K562 (cell line): ENCODE measurements around the gene MCCC1. TPM values are rescaled to one million over a fixed set of nuclear protein-coding genes. Genes with fewer than 3 reads are reported as not detected.

ENCODE experiments used
- ATAC-seq: fragments of 200-7000 bp; cut with Tn5 transposase; 3 replicates; pipeline ENCODE4 v1.9.1; 2020; ENCODE audit warnings: moderate library complexity
- BruUV-seq: library from RNA; stranded (reverse); fragments of 400-500 nt; replicated peaks from 2 replicates; lab custom pipeline; 2021; lab: Mats Ljungman, UMichigan
- CTCF ChIA-PET: fragments of 300-600 bp; formaldehyde crosslinking; extraction: SDS; loops from one replicate; lab custom pipeline; 2021; ENCODE audit warnings: low intra/inter-chr PET ratio; lab: Yijun Ruan, JAX
- POLR2A ChIA-PET: fragments of 300-600, 350-650 bp; sonication (Branson Sonifier 250); formaldehyde crosslinking; extraction: SDS; loops from one replicate; lab custom pipeline; 2021; ENCODE audit warnings: antibody characterized with exemption, inconsistent platforms; lab: Yijun Ruan, JAX
- DNase-seq, 4 experiments: peaks; one replicate each; pipeline versions ENCODE4 v3.0.0 to v3.0.0-alpha.2; 2011 to 2018; ENCODE audit warnings: low spot score in 3 of 4, mixed read lengths in 3 of 4; ENCODE audit errors: extremely low read depth in 1 of 4
- FAIRE-seq: peaks from 2 replicates; lab custom pipeline; 2011; peaks lifted over from hg19 to GRCh38; lab: Jason Lieb, UNC
- H2AFZ ChIP-seq: 2 replicates; pipeline ENCODE4 v1.6.0; 2011; ENCODE audit warnings: low read depth, low read length, control low read depth, inconsistent platforms
- H3K27ac ChIP-seq: fragments of 200-600 bp; 3 replicates; pipeline ENCODE4 v1.8.0; 2011; ENCODE audit warnings: low read depth, mild to moderate bottlenecking, control low read depth, inconsistent platforms, low read length, moderate library complexity, mixed read lengths; ENCODE audit errors: extremely low read depth
- H3K27me3 ChIP-seq, 2 experiments: fragments of 300-600 bp in 1 of 2; 2 replicates in 1 of 2; 3 replicates in 1 of 2; pipeline versions ENCODE4 v1.6.0 to v1.8.0; 2011; ENCODE audit warnings: inconsistent platforms in 2 of 2, low read length in 2 of 2, mild to moderate bottlenecking in 1 of 2, mixed read lengths in 1 of 2, moderate library complexity in 1 of 2; ENCODE audit not compliant: control insufficient read depth in 2 of 2, insufficient read depth in 2 of 2
- H3K36me3 ChIP-seq: fragments of 300-600 bp; 3 replicates; pipeline ENCODE4 v1.8.0; 2011; ENCODE audit warnings: mild to moderate bottlenecking, low read length, inconsistent platforms; ENCODE audit not compliant: control insufficient read depth, insufficient read depth
- H3K4me1 ChIP-seq, 2 experiments: fragments of 200-600 bp in 1 of 2; replicated peaks in 1 of 2; 2 replicates in 1 of 2; 3 replicates in 1 of 2; pipeline versions ENCODE4 v1.5.1 to v1.8.0; 2011; ENCODE audit warnings: inconsistent platforms in 2 of 2, low read length in 2 of 2, mild to moderate bottlenecking in 1 of 2, mixed read lengths in 1 of 2, moderate library complexity in 1 of 2; ENCODE audit not compliant: control insufficient read depth in 2 of 2, insufficient read depth in 2 of 2
- H3K4me2 ChIP-seq: 2 replicates; pipeline ENCODE4 v1.6.1; 2011; ENCODE audit warnings: low read length, control low read depth, inconsistent platforms, mixed read lengths; ENCODE audit not compliant: insufficient read depth
- H3K4me3 ChIP-seq: fragments of 200-600 bp; sonication (generic), shearing (Covaris generic); 2 replicates; pipeline ENCODE4 v1.5.1; 2016; ENCODE audit warnings: control low read depth, inconsistent platforms
- H3K79me2 ChIP-seq: fragments of 200-600 bp; 3 replicates; pipeline ENCODE4 v1.8.0; 2011; ENCODE audit warnings: low read length, inconsistent platforms; ENCODE audit not compliant: control insufficient read depth, insufficient read depth
- H3K9ac ChIP-seq, 2 experiments: 2 replicates each; pipeline versions ENCODE4 v1.6.0 to v1.6.1; 2011; ENCODE audit warnings: low read depth in 2 of 2, low read length in 2 of 2, control low read depth in 1 of 2, inconsistent platforms in 1 of 2, mild to moderate bottlenecking in 1 of 2, mixed read lengths in 1 of 2; ENCODE audit not compliant: insufficient read depth in 1 of 2
- H3K9me1 ChIP-seq: one replicate; pipeline ENCODE4 v1.6.0; 2011; ENCODE audit warnings: inconsistent platforms, mild to moderate bottlenecking, low read length, moderate library complexity; ENCODE audit not compliant: control insufficient read depth, insufficient read depth
- H3K9me3 ChIP-seq: replicated peaks from 2 replicates; pipeline ENCODE4 v1.5.1; 2011; ENCODE audit warnings: low read depth, low read length, inconsistent platforms; ENCODE audit not compliant: control insufficient read depth, insufficient read depth
- H4K20me1 ChIP-seq: replicated peaks from 2 replicates; pipeline ENCODE4 v1.6.1; 2011; ENCODE audit warnings: low read length, inconsistent platforms, mixed read lengths; ENCODE audit not compliant: control insufficient read depth, insufficient read depth
- CEBPB ChIP-seq: fragments of 450-650 bp; IDR thresholded peaks from 2 replicates; pipeline ENCODE4 v1.6.1; 2016; ENCODE audit warnings: missing genetic modification characterization, missing compliant biosample characterization
- GABPB1 ChIP-seq: sonication (generic); formaldehyde crosslinking; IDR thresholded peaks from 2 replicates; pipeline ENCODE4 v1.8.0; 2022; ENCODE audit warnings: mild to moderate bottlenecking, missing genetic modification reagents
- HDAC2 ChIP-seq: fragments of 450-650 bp; IDR thresholded peaks from 2 replicates; pipeline ENCODE4 v1.6.1; 2016; ENCODE audit warnings: mild to moderate bottlenecking
- KAT8 ChIP-seq: fragments of 450-650 bp; IDR thresholded peaks from 2 replicates; pipeline ENCODE4 v1.6.1; 2016; ENCODE audit warnings: low read depth, mild to moderate bottlenecking
- NR1H2 ChIP-seq: sonication (generic); formaldehyde crosslinking; IDR thresholded peaks from 2 replicates; pipeline ENCODE4 v1.4.0; 2020; ENCODE audit warnings: mild to moderate bottlenecking, missing genetic modification reagents
- SIN3B ChIP-seq: fragments of 450-650 bp; IDR thresholded peaks from 2 replicates; pipeline ENCODE4 v1.6.1; 2017; ENCODE audit warnings: low read depth, mild to moderate bottlenecking, moderate library complexity
- TAL1 ChIP-seq: fragments of 450-650 bp; IDR thresholded peaks from 2 replicates; pipeline ENCODE4 v1.6.1; 2016; ENCODE audit warnings: mild to moderate bottlenecking
- TCF3 ChIP-seq: sonication (generic); formaldehyde crosslinking; IDR thresholded peaks from 2 replicates; pipeline ENCODE4 v1.4.0; 2020; ENCODE audit warnings: mild to moderate bottlenecking, missing genetic modification reagents
- ZBTB17 ChIP-seq: fragments of 450-650 bp; formaldehyde crosslinking; IDR thresholded peaks from 2 replicates; pipeline ENCODE4 v1.4.0; 2020; ENCODE audit warnings: mild to moderate bottlenecking
- ZNF79 ChIP-seq: fragments of 250-450 bp; sonication (Bioruptor Pico); IDR thresholded peaks from 2 replicates; pipeline ENCODE4 v1.4.0; 2020; ENCODE audit warnings: low read depth, mild to moderate bottlenecking, moderate library complexity
- WGBS: fragments of 100-300 bp; shearing (Covaris generic); methylation state at CpG from one replicate; pipeline ENCODE4 v1.1.6; 2016; ENCODE audit warnings: low coverage, mixed read lengths; ENCODE audit not compliant: insufficient coverage; ENCODE audit errors: missing lambda C conversion rate; 5-methylcytosine and 5-hydroxymethylcytosine counted together
- in situ Hi-C: fragments of 300-500 bp; cut with MboI; formaldehyde crosslinking; loops from 4 replicates; pipeline ENCODE4 v1.15.0; 2018; ENCODE audit warnings: inconsistent platforms, mixed read lengths
- intact Hi-C: fragments of 100-400 bp; cut with micrococcal nuclease; formaldehyde crosslinking; loops from 2 replicates; pipeline ENCODE4 v1.14.2; 2022
- polyA plus RNA-seq, 8 experiments: library from polyadenylated mRNA; depleted of rRNA in 4 of 8; stranded (reverse) in 5 of 8; unstranded in 3 of 8; fragments of >200 nt; fragmentation: Nextera tagmentation in 2 of 8; fragmentation: Illumina TruSeq in 1 of 8; extraction: Ambion mirVana in 2 of 8; extraction: Trizol in 1 of 8; gene quantifications; 2 replicates each; pipeline versions ENCODE4 v1.2.1 to v1.2.3, GENCODE V29; 2011 to 2014; ENCODE audit warnings: inconsistent platforms in 1 of 8, missing spikeins in 1 of 8
- total RNA-seq, 7 experiments: library from RNA; depleted of rRNA in 6 of 7; stranded (reverse); fragments of >200 nt in 6 of 7; fragmentation: Illumina TruSeq in 2 of 7; extraction: Trizol in 2 of 7; gene quantifications; 2 replicates each; pipeline versions ENCODE4 v1.2.1 to v1.2.3, GENCODE V29; 2011 to 2021; ENCODE audit warnings: low replicate concordance in 1 of 7
- TF ChIP-seq, protein P1 (sequence below): fragments of 150-350 bp; IDR thresholded peaks from 2 replicates; pipeline ENCODE4 v1.6.1; 2014; ENCODE audit warnings: low read depth, mild to moderate bottlenecking, low read length, borderline replicate concordance

The MCCC1 gene
- total and polyA plus RNA-seq, 9 of the 15 experiments (the other 6 are each of a cell fraction or from before 2014, with no cell fraction given): 13.7 to 26.9 (median 23.0) TPM

DNA sequence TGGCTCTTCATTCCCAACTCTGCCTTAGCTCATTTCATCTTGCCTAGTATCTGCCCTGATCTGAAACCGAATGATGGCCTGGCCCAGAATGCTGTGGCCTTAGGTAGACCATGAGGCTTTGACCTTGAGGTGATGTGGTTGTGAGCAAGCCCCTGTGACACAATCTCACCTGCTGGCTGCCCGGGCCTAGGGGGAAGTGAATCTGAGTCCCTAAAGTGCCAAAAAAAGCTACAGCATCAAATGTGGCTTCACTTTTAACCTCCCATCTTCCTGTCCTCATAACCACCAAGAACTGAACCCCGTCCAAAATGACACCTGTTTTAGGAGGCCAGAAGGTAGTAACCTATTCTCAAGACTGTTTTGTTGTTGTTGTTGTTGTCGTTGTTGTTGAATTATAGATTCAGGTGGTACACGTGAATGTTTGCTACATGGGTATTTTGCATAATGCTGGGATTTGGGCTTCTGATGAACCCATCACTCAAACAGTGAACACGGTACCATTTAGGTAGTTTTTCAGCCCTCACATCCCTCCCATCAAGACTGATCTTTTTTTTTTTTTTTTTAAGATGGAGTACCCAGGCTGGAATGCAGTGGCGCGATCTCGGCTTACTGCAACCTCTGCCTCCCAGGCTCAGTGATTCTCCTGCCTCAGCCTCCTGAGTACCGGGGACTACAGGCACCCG is 54.6 kb downstream of the MCCC1 start:
- H3K9ac ChIP-seq: no peak overlapping the region
- H3K27me3 ChIP-seq: no peaks in the 10 kb centered on the region
- WGBS: 58% methylated on average over 9 of the region's 11 CpGs
- no peak overlapping the region for H3K4me2 ChIP-seq
- FAIRE-seq (no peak), ATAC-seq (no peak), DNase-seq (no peak)
- H3K4me1 ChIP-seq: peaks cover 0 to 4% of the 10 kb centered on the region in 2 experiments; a peak in 1 of 5 replicates
- no peaks in the 10 kb centered on the region for H3K79me2 ChIP-seq
- intact Hi-C loops: no loop called here
- in situ Hi-C loops: no loop called here
- TF ChIP-seq CEBPB (tag) (no peak), GABPB1 (CRISPR knock-in tag) (no peak), ZNF79 (CRISPR knock-in tag) (no peak), ZBTB17 (CRISPR knock-in tag) (no peak), SIN3B (no peak), TCF3 (CRISPR knock-in tag) (no peak), TAL1 (no peak), HDAC2 (no peak), KAT8 (no peak), NR1H2 (CRISPR knock-in tag) (no peak)
- TF ChIP-seq, protein P1, sequence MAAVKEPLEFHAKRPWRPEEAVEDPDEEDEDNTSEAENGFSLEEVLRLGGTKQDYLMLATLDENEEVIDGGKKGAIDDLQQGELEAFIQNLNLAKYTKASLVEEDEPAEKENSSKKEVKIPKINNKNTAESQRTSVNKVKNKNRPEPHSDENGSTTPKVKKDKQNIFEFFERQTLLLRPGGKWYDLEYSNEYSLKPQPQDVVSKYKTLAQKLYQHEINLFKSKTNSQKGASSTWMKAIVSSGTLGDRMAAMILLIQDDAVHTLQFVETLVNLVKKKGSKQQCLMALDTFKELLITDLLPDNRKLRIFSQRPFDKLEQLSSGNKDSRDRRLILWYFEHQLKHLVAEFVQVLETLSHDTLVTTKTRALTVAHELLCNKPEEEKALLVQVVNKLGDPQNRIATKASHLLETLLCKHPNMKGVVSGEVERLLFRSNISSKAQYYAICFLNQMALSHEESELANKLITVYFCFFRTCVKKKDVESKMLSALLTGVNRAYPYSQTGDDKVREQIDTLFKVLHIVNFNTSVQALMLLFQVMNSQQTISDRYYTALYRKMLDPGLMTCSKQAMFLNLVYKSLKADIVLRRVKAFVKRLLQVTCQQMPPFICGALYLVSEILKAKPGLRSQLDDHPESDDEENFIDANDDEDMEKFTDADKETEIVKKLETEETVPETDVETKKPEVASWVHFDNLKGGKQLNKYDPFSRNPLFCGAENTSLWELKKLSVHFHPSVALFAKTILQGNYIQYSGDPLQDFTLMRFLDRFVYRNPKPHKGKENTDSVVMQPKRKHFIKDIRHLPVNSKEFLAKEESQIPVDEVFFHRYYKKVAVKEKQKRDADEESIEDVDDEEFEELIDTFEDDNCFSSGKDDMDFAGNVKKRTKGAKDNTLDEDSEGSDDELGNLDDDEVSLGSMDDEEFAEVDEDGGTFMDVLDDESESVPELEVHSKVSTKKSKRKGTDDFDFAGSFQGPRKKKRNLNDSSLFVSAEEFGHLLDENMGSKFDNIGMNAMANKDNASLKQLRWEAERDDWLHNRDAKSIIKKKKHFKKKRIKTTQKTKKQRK: no peak
- no peaks in the 10 kb centered on the region for H4K20me1 ChIP-seq
- no TSS peak for BruUV-seq
- H3K36me3 ChIP-seq: peaks cover 22% of the 10 kb centered on the region
- no peaks in the 10 kb centered on the region for H3K9me1 ChIP-seq
- no peak overlapping the region for H3K27ac ChIP-seq
- CTCF ChIA-PET: no interaction called here
- POLR2A ChIA-PET: no interaction called here
- H3K9me3 ChIP-seq: no peaks in the 10 kb centered on the region
- H3K4me3 ChIP-seq: no peak overlapping the region
- H2AFZ ChIP-seq: no peak overlapping the region
